NOMO-1 (cell line): Measurements from ENCODE around the gene NFATC3.

Experiments used
- DNase-seq, 2 experiments: peaks; one replicate each; lab custom pipeline; 2025; ENCODE audit not compliant: unreplicated experiment in 2 of 2; lab: John Stamatoyannopoulos, UW

NFATC3 gene

GRCh38 chr16:68228652-68229051, 143.5 kb downstream of the NFATC3 start:
- DNase-seq = no peak

GRCh38 chr16:68229431-68230175, 144.4 kb downstream of the NFATC3 start:
- DNase-seq = peak in 1 of 2 experiments; percentile 22

GRCh38 chr16:68230176-68230571, 145.0 kb downstream of the NFATC3 start:
- DNase-seq = no peak

- no peak for DNase-seq
Measured at GRCh38 chr16:68230956-68231355, 145.8 kb downstream of the NFATC3 start.

GRCh38 chr16:68231384-68232136, 146.4 kb downstream of the NFATC3 start:
- DNase-seq = no peak

- no peak for DNase-seq
Measured at GRCh38 chr16:68232335-68232734, 147.2 kb downstream of the NFATC3 start.

GRCh38 chr16:68233085-68233834, 148.1 kb downstream of the NFATC3 start:
- no peak for DNase-seq

GRCh38 chr16:68233835-68234187, 148.6 kb downstream of the NFATC3 start:
- DNase-seq = no peak

- no peak for DNase-seq
Measured at GRCh38 chr16:68234188-68235107, 149.3 kb downstream of the NFATC3 start.

- no peak for DNase-seq
Measured at GRCh38 chr16:68235108-68235886, 150.1 kb downstream of the NFATC3 start.

GRCh38 chr16:68235887-68236136, 150.6 kb downstream of the NFATC3 start, which contains the start of gene ESRP2:
TSS of gene ESRP2 (minus strand) at chr16:68236127. CDS start at chr16:68236045, 82 bp downstream.
- no peak for DNase-seq

- no peak for DNase-seq
Measured at GRCh38 chr16:68236137-68236825, 151.1 kb downstream of the NFATC3 start.

- DNase-seq = no peak
Measured at GRCh38 chr16:68236826-68237242, 151.7 kb downstream of the NFATC3 start.

GRCh38 chr16:68237243-68238028, 152.3 kb downstream of the NFATC3 start:
- peak; percentile 98 to 99 for DNase-seq

GRCh38 chr16:68238029-68238345, 152.8 kb downstream of the NFATC3 start:
- no peak for DNase-seq

GRCh38 chr16:68242085-68242484, 156.9 kb downstream of the NFATC3 start:
- no peak for DNase-seq

- DNase-seq = no peak
Measured at GRCh38 chr16:68242926-68243858, 158.0 kb downstream of the NFATC3 start.

GRCh38 chr16:68244481-68244902, 159.3 kb downstream of the NFATC3 start:
- no peak for DNase-seq
